Heart right ventricle (tissue), 16 donors: ENCODE data around the gene LHPP. TPM values are rescaled to one million over a fixed set of nuclear protein-coding genes. Genes with fewer than 3 reads are reported as not detected.

Experiments used
- ATAC-seq, 8 donors: fragments of 200-7000 bp; cut with Tn5 transposase; one replicate each; pipeline ENCODE4 v1.9.1; 2020; ENCODE audit warnings: mild to moderate bottlenecking in 8 of 8, moderate library complexity in 8 of 8, moderate number of reproducible peaks in 1 of 8
- DNase-seq, 2 donors: peaks; one replicate each; pipeline ENCODE4 v3.0.0-alpha.2; 2020
- H3K27ac ChIP-seq, 10 donors: fragments of 200-600 bp; sonication (generic) in 2 of 10; one replicate each; pipeline versions ENCODE4 v1.5.0 to v1.8.0; 2020 to 2022; ENCODE audit warnings: mild to moderate bottlenecking in 3 of 10
- H3K27me3 ChIP-seq, 7 donors: fragments of 200-600 bp; one replicate each; pipeline ENCODE4 v1.8.0; 2021 to 2022; ENCODE audit warnings: mild to moderate bottlenecking in 2 of 7
- H3K36me3 ChIP-seq, 9 donors: fragments of 200-600 bp; sonication (generic) in 1 of 9; one replicate each; pipeline versions ENCODE4 v1.5.0 to v1.8.0; 2020 to 2022; ENCODE audit warnings: mild to moderate bottlenecking in 2 of 9
- H3K4me1 ChIP-seq, 9 donors: fragments of 200-600 bp; sonication (generic) in 1 of 9; one replicate each; pipeline versions ENCODE4 v1.5.0 to v1.8.0; 2020 to 2022; ENCODE audit warnings: mild to moderate bottlenecking in 4 of 9
- H3K4me3 ChIP-seq, 10 donors: fragments of 200-600 bp; sonication (generic) in 2 of 10; one replicate each; pipeline versions ENCODE4 v1.5.0 to v1.8.0; 2020 to 2022; ENCODE audit warnings: mild to moderate bottlenecking in 7 of 10, moderate library complexity in 2 of 10
- H3K9me3 ChIP-seq, 11 donors: fragments of 200-600 bp in 10 of 11; sonication (generic) in 2 of 11; one replicate each; pipeline versions ENCODE4 v1.5.0 to v1.8.0; 2013 to 2022; ENCODE audit warnings: mild to moderate bottlenecking in 2 of 11, control low read depth in 1 of 11, moderate library complexity in 1 of 11
- CTCF ChIP-seq, 9 donors: fragments of 200-600 bp; sonication (generic) in 2 of 9; IDR thresholded peaks; one replicate each; pipeline versions ENCODE4 v1.5.0 to v1.8.0; 2021 to 2022; ENCODE audit warnings: antibody characterized with exemption in 9 of 9, mild to moderate bottlenecking in 5 of 9, moderate library complexity in 1 of 9
- WGBS, 2 donors: extraction: QIAGEN DNeasy Blood & Tissue Kit; methylation state at CpG; one replicate each; pipeline ENCODE4 v1.1.7; 2013; ENCODE audit warnings: inconsistent platforms in 1 of 2; 5-methylcytosine and 5-hydroxymethylcytosine counted together
- intact Hi-C, 10 donors: fragments of 100-400 bp; cut with DNase I; formaldehyde crosslinking; loops; one replicate each; pipeline versions ENCODE4 v1.11.1 to v1.14.2; 2022
- polyA plus RNA-seq, 2 donors: library from polyadenylated mRNA; stranded (reverse); fragments of 200-250 nt; gene quantifications; one replicate each; pipeline ENCODE4 v1.2.3, GENCODE V29; 2013
- total RNA-seq, 10 donors: library from RNA; stranded (reverse); fragmentation: NEBNext Ultra II Directional in 3 of 10; extraction: Animal tissue kit (Norgen Biotek cat#: 25700) in 3 of 10; gene quantifications; one replicate each; pipeline versions ENCODE4 v1.2.1 to v1.2.4, GENCODE V29; 2021 to 2023
- donor health status: Arrhythmogenic right ventricular cardiomyopathy.
- donor health status: ischemic (EF 13 %, LVEDD 7.1; RV severe dilation, severe dysfunction).
- donor health status: healthy with polysubstance abuse.
- donor health status: DM: no; HTN: yes; CAD: no.
- donor health status: DM: no; HTN: no; CAD: no.
- donor health status: ischemic (EF 25% LVEDD 6.9; RV normal size, moderate dysfunction).
- donor health status: ischemic (EF 25% LVEDD 5.7; RV mildly dilated, moderate dysfunction).
- donor health status: healthy.
- donor health status: DM: yes; HTN: yes; CAD: no.
- donor health status: Ischemic cardiomyopathy.
- donor health status: ischemic (EF 35%, LVEDD 5.7; RV mildly dilated, moderate dysfunction).
- donor health status: nonischemic (EF 11% LVEDD 7.7; RV severe dilation, severe dysfunction).
- donor health status: DM: yes; HTN: yes; CAD: no.
- donor health status: PGD.
- donor health status: ischemic (EF 29% LVEDD 5.4; RV normal size, mild dysfunction).
- donor health status: nonischemic (EF 23%, LVEDD 6.1; RV moderate dilation, normal function).

The LHPP gene
- total and polyA plus RNA-seq, 12 donors: 4.2 to 20.5 (median 11.7) TPM

GRCh38 chr10:124462348-124462695, 699 bp downstream of the LHPP start:
- TF ChIP-seq CTCF (IDR thresholded peaks at IDR 0.05): no peak
- 82 to 87% methylated on average over 8 of the region's 8 CpGs for WGBS, 2 donors
- intact Hi-C loops: no loop called here
- ATAC-seq: peak in 1 of 8 donors; percentile 15
- DNase-seq: no peak
- H3K36me3 ChIP-seq: no peaks in the 10 kb centered on the region
- H3K27me3 ChIP-seq: no peaks in the 10 kb centered on the region
- peak overlapping the region in 9 of 10 donors; percentile 56 to 92 (median 86) for H3K27ac ChIP-seq
- H3K4me1 ChIP-seq: peaks cover 0 to 31% (median 15%) of the 10 kb centered on the region in 9 donors
- no peaks in the 10 kb centered on the region for H3K9me3 ChIP-seq
- peak overlapping the region; percentile 4 to 83 (median 70) for H3K4me3 ChIP-seq

- no peak for TF ChIP-seq CTCF (IDR thresholded peaks at IDR 0.05)
Measured at GRCh38 chr10:124464028-124464965, 2.7 kb downstream of the LHPP start.

GRCh38 chr10:124465003-124465776, 3.6 kb downstream of the LHPP start:
- Histone ChIP-seq H3K4me1 (peaks cover 0 to 31% (median 15%) of the 10 kb centered on the region in 9 donors), H3K27ac (peak overlapping the region in 1 of 10 donors; percentile 60), H3K4me3 (no peak overlapping the region), H3K36me3 (no peaks in the 10 kb centered on the region), H3K9me3 (no peaks in the 10 kb centered on the region), H3K27me3 (no peaks in the 10 kb centered on the region)
- intact Hi-C loops: no loop called here
- no peak for ATAC-seq
- TF ChIP-seq CTCF (IDR thresholded peaks at IDR 0.05): no peak
- no peak for DNase-seq
- 73 to 78% methylated on average over 17 of the region's 17 CpGs for WGBS, 2 donors

More at GRCh38 chr10:124464028-124464965, 2.7 kb downstream of the LHPP start:
- no peaks in the 10 kb centered on the region for H3K27me3 ChIP-seq
- ATAC-seq (no peak), DNase-seq (no peak)
- intact Hi-C loops: no loop called here
- peak overlapping the region in 3 of 10 donors; percentile 18 to 60 (median 36) for H3K27ac ChIP-seq
- H3K4me1 ChIP-seq: peaks cover 0 to 31% (median 15%) of the 10 kb centered on the region in 9 donors
- H3K9me3 ChIP-seq: no peaks in the 10 kb centered on the region
- no peaks in the 10 kb centered on the region for H3K36me3 ChIP-seq
- H3K4me3 ChIP-seq: no peak overlapping the region
- whole genome bisulfite sequencing, 2 donors: 66 to 77% methylated on average over 9 of the region's 9 CpGs

- Histone ChIP-seq H3K36me3 (no peaks in the 10 kb centered on the region), H3K9me3 (no peaks in the 10 kb centered on the region), H3K27ac (peak overlapping the region in 2 of 10 donors; percentile 36 to 60), H3K27me3 (no peaks in the 10 kb centered on the region), H3K4me3 (no peak overlapping the region), H3K4me1 (peaks cover 0 to 31% (median 15%) of the 10 kb centered on the region in 9 donors)
- 64 to 69% methylated on average over 9 of the region's 9 CpGs for WGBS, 2 donors
- DNase-seq (no peak), ATAC-seq (no peak)
- TF ChIP-seq CTCF (IDR thresholded peaks at IDR 0.05): no peak
- intact Hi-C loops: no loop called here
Measured at GRCh38 chr10:124465777-124466488, 4.3 kb downstream of the LHPP start.
